CD4-positive, alpha-beta T cell treated with Interleukin-17A for 1 hour (primary cell): ENCODE data around the gene WDR35.
A peak's percentile ranks its signal among the peaks of the same experiment; 100 is the strongest.
"Not testable (repeated sequence)": the region's sequence is repeated elsewhere in the genome, so short reads cannot be mapped to it uniquely, and the experiment has no call there.

Experiments
- DNase-seq: peaks from one replicate; pipeline ENCODE4 v3.0.0-alpha.2; 2020

Gene WDR35

GRCh38 chr2:19890104-19890503, 99.8 kb downstream of the WDR35 start:
- no peak for DNase-seq

- no peak for DNase-seq
Measured at GRCh38 chr2:19888831-19889230, 101.1 kb downstream of the WDR35 start.

- DNase-seq, result no peak
Measured at GRCh38 chr2:19887510-19887909, 102.4 kb downstream of the WDR35 start.

GRCh38 chr2:19886261-19886660, 103.6 kb downstream of the WDR35 start:
- DNase-seq, result no peak

GRCh38 chr2:19885791-19886190, 104.1 kb downstream of the WDR35 start:
- no peak for DNase-seq

GRCh38 chr2:19883971-19884720, 105.8 kb downstream of the WDR35 start:
- DNase-seq, result no peak

GRCh38 chr2:19883486-19883885, 106.4 kb downstream of the WDR35 start:
- DNase-seq, result no peak

- no peak for DNase-seq
Measured at GRCh38 chr2:19882286-19882685, 107.6 kb downstream of the WDR35 start.

- DNase-seq, result no peak
Measured at GRCh38 chr2:19881908-19882265, 108.0 kb downstream of the WDR35 start.

GRCh38 chr2:19881221-19881907, 108.5 kb downstream of the WDR35 start:
- no peak for DNase-seq

- DNase-seq, result not testable (repeated sequence)
Measured at GRCh38 chr2:19880191-19880590, 109.7 kb downstream of the WDR35 start.

GRCh38 chr2:19879120-19879519, 110.8 kb downstream of the WDR35 start:
- no peak for DNase-seq

- no peak for DNase-seq
Measured at GRCh38 chr2:19878268-19879046, 111.4 kb downstream of the WDR35 start.

GRCh38 chr2:19876751-19877150, 113.2 kb downstream of the WDR35 start:
- no peak for DNase-seq

- no peak for DNase-seq
Measured at GRCh38 chr2:19875280-19875679, 114.6 kb downstream of the WDR35 start.

- DNase-seq, result no peak
Measured at GRCh38 chr2:19874726-19875125, 115.2 kb downstream of the WDR35 start.

- DNase-seq, result no peak
Measured at GRCh38 chr2:19873014-19873413, 116.9 kb downstream of the WDR35 start.

GRCh38 chr2:19872302-19872701, 117.6 kb downstream of the WDR35 start:
- DNase-seq, result no peak

- no peak for DNase-seq
Measured at GRCh38 chr2:19871836-19872235, 118.1 kb downstream of the WDR35 start.

GRCh38 chr2:19870792-19871191, 119.1 kb downstream of the WDR35 start:
- no peak for DNase-seq

- peak; percentile 66 for DNase-seq
Measured at GRCh38 chr2:19868701-19869580, 121.0 kb downstream of the WDR35 start.

GRCh38 chr2:19868224-19868623, 121.7 kb downstream of the WDR35 start:
- no peak for DNase-seq

GRCh38 chr2:19866771-19867170, 123.1 kb downstream of the WDR35 start:
- DNase-seq, result no peak
